C4-2B (cell line): ENCODE data around the gene AUH.

Experiments
- CTCF ChIP-seq: fragments of 450-650 bp; conservative IDR thresholded peaks from 2 replicates; pipeline ENCODE4 v1.5.1; 2017; ENCODE audit warnings: mild to moderate bottlenecking
- ZFX ChIP-seq: fragments of 450-650 bp; IDR thresholded peaks from 2 replicates; pipeline ENCODE4 v1.6.1; 2017

GRCh38 chr9:91302831-91303230, 58.9 kb downstream of the AUH start:
- TF ChIP-seq CTCF (no peak), ZFX (no peak)
